GM19455 (cell line): ENCODE measurements around the gene EML6.
"Not testable (repeated sequence)": the region's sequence is repeated elsewhere in the genome, so short reads cannot be mapped to it uniquely, and the experiment has no call there.

ENCODE experiments used
- ATAC-seq: cut with Tn5 transposase; IDR thresholded peaks from one replicate; pipeline ENCODE4 v1.9.1; 2021; ENCODE audit not compliant: unreplicated experiment

Gene EML6

DNA sequence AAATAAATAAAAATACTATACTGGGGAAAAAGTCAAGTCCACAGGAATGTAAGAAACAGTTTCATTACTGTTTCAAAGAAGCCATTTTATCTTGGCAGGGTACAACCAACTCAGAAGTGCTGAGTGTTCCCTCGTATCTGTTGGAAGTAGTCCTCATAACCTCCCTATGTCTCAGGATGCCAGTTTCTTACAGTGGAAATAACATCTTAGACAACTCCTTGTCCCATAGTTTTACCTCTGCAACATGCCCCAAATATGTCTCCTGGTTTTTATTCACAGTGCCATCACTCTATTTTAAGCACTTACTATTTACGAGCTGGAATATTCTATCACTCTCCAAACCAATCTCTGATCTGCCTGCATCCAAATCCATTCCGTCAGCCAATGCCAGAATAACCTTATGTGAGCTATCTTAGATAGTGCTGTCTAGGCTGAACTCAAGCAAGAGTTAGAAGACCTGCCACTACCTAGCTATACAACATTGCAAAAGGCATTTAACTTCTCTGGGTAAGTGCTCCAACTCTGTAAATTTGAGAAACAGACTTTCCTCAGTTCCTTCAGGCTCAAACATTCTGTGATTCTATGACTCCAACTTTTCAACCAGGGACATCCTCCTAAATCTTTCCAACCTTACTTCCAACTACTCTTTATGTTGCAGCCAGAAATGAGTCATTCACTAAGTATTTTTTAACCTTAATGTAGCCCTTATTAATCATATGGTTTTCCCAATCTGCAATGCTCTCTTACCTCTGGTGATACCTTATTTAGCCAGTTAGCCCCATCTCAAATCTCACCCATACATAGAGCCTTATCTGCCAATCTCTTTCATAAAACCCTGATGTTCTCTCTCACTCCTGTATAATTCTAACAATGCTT is 260.1 kb downstream of the EML6 start:
- no peak for ATAC-seq

DNA sequence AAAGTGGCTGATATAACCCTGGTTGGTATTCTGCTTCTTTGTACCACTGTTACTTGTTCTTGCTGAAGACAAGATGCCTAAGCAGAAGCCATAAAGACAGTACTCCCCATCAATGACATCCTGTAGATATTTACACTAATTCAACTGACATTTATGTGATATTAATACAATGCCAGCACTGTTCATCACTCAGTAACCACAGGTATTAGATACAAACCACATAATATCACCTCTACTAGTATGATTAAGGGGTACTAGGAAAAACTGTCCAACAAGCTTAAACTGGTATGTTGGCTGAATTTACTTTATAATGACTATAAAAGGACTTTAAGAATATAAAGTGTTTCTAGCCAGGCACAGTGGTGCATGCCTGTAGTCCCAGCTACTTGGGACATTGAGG is 261.0 kb downstream of the EML6 start:
- ATAC-seq, result no peak

DNA sequence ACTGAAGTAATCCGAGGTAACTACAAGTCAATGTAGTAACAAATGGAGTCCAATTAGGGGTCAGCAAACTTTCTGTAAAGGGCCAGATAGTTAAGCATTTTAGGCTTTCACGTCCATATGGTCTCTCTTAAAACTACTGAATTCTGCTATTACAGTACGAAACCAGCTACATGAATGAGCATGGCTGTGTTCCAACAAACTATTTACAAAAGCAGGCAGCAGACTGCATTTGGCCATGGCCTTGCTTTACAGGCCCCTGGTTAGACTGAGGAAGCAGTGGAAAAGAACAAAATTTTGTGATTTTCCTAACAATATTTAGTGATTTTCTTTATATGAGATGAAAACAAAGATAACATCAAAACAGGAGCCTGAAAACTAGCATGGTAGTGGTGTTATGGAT is 262.8 kb downstream of the EML6 start:
- no peak for ATAC-seq

DNA sequence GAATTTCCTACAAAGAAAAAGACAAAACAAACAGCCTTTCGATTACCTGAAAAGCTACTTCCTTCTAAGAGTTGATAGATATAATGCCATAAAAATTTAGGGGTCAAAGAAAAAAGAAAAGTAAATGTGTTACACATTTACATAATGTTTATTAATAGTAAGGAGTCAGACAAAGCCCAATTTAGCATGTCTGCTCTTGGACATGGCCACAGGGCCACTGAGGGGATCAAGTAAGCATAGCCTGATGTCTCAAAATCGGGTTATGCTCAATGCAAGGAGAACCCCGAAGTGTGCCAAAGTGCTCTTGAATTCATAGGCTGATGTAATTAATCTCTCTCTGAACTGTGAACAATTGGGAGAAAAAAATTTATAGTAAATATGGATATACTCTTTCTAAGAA is 265.1 kb downstream of the EML6 start:
- ATAC-seq, result no peak

DNA sequence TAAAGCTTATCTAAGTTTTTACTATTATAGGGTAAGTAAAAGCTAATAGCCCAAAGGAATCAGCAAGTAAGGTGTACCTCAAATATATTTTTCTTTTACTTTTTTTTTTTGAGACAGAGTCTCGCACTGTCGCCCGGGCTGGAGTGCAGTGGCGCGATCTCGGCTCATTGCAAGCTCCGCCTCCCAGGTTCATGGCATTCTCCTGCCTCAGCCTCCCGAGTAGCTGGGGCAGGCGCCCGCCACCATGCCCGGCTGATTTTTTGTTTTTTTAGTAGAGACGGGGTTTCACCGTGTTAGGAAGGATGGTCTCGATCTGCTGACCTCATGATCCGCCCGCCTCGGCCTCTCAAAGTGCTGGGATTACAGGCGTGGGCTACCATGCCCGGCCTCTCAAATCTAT is 267.2 kb downstream of the EML6 start:
- ATAC-seq, result not testable (repeated sequence)

DNA sequence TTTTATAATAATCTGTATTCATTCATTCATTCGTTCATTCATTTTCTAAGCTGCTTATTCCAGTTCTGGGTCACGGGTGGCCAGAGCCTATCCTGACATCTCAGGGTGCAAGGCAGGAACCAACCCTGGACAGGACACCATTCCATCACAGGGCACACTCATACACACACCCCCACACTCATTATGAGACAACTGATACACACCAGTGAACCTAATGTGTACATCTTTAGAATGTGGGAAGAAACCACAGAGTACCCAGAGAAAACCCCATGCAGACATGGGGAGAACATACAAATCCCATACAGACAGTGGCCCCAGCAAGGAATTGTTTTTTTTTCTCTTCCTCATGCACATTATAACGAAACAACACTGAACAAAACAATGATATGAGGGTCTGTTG is 272.1 kb downstream of the EML6 start:
- no peak for ATAC-seq

DNA sequence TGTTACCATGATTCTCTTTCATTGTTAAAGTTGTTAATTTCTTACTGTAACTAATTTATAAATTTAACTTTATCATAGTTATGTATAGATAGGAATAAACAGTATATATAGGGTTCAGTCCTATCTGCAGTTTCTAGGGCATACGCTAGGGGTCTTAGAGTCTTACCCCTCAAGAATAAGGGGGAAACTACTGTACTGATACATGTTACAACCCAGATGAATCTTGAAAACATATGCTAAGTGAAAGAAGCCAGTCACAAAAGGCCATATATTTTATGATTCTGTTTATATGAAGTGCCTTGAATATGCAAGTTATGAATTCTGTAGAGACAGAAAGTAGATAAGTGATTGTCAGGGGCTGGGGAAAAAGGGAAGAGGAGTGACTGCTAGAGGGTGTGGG is 274.4 kb downstream of the EML6 start:
- ATAC-seq, result no peak

DNA sequence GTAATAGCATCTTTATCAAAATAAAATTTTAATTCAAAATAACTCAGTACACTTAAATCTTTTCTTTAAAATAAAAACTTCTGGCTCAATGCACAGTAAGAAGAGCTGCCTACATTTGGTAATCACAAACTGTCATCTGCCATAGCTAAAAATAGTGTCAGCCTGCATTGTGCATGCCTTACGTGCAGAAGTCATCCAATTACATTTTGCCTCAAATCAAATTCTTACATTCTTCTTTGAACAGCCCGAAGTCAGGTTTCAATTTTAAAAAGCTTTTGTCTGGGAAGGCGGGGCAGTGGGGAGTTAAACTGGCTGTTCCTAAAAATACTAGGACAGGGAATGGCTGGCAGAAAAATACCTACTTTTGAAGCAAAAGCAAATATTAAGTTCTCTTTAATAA is 275.7 kb downstream of the EML6 start:
- ATAC-seq, result no peak

DNA sequence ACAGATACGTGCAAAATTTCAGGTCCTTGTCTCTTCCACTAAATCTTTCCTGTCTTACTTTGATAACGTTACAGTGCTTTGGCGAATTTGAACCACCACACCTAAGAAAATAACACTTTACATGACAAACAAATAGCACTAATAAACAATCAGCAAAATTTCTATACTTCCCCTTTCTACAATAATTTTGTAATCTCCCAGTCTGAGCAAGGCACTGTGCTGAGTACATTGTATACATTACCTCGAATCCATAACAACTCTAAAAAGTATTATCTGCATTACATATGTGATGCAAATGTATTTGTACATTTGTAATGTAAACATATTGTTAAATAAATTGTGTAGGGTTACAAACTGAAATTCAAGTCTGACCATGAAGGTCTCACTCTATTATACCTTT is 276.9 kb downstream of the EML6 start:
- no peak for ATAC-seq

DNA sequence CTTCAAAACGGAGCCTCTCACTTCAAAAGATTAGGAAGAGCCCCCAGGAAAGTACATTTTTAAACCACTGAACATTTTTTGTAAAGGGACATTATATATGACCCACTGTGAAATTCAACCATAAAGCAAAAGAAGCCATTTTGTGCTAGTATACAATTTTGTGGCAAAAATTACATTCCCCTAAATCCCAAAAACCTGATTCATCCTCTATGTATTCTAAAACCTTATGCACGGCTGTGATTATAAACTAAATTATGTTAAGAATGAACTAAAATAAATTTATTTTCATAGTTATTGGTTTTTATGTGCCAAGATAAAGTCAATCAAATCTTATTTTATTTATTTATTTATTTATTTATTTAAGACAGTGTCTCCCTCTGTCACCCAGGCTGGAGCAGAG is 278.3 kb downstream of the EML6 start:
- ATAC-seq, result no peak

DNA sequence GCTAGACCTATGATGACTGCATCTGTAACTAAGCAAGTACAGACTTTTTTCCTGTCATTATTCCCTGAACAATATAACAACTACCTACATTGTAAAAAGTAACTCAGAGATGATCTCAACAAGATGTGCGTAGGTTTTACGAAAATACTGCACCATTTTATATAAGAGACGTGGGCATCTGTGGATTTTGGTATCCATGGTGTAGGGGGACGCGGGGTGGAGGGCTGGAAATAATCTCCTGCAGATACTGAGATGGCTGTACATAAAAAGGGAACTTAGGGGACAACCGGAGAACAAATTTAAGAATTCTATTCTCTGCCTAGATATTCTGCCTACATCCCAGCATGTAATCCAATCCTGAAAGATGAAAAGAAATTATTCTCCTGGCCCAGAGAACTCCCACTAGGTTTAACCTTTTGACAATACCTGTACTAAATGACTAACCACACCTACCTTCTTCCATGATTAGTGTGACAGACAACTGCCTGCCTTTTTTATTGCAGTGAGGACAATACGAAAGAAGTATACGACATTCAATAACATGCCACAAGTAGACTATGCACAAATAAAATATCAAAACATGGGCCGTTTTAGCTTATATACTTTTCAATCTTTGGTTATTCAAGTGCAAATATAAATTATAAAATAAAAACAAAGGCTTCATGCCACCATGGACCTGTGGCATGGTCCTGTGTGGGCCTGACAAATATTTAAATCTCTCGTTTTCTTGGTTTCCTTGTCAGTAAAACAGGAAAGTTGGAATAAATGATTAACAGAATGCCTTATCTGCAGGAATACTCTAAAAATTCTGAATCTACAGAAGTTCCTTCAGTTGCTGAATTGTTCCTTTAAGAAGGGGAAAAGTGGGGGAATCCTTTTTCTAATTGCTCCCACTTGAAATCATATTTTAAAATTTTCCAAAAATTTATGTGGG is 280.5 kb downstream of the EML6 start:
- ATAC-seq, result no peak

DNA sequence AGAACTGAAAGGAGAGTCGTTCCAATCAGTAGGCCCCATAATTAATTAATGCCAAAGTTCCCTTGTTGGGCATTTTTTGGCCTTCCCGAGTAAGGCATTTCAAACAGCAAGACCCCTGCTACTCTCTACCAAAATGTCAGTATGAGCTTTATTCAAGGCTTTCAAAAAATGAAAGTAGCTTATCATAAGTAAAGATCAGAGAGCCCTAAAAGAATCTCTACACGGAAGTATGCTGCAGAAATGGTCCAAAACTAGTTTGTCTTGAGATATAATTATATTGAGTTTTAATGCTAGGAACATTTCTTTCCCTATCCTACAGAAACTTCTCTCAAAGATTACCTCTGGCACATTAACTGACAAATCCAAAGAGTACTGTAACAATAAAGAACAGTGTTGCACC is 282.8 kb downstream of the EML6 start:
- ATAC-seq, result no peak

DNA sequence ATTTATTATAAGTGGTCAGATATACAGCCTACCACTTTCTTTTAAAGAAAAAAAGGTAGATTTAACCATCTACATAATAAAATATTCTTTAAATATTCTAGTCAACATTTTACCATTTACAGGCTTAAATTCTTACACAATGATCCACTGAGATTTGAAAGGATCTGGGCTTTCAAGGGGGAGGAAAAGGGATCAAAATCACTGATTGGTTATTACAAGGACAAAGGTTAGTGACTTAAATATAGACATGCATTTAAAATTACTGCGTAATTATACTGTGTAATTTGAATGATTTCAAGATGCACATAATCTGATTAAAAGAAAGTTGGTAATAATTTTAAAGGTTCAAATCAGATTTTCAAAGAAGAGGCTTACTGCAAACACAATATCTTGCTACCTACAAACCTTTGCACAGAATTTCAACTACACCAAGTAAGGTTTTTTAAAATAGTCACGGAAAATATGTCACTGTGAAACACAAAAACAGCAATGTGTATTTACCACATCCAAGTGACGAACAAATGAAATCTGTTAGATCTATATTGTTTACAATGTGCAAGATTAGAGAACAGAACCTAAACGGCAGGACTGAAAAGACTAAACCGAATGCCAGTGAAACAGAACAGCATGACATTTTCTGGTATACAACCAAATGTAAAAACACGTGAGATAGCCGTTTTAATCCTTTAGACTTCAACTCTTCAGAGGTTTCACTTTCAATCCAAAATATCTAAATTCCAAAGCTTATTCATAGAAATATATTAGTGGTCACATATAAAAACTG is 286.0 kb downstream of the EML6 start:
- peak; percentile 32 for ATAC-seq

DNA sequence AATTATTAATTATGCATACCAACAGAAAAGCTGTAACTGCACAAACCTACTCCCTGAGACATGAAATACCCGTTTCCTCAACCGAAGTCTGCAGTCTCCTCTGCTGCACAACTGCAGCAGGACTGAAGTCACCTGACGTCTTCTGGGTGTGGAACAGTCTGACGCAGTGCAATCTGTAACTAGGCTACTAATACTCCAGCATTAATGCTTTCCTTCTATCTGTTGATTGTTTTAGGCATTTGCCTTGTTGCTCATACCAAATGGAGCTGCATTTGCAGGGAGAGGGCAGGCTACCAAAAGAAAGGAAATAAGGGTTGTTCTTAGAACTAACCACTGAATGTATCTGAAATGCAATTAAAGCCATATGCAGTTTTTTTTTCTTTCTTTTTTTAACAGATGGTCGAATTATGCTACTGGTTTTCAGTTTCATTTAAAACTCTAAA is 286.7 kb downstream of the EML6 start:
- ATAC-seq, result peak; percentile 82

DNA sequence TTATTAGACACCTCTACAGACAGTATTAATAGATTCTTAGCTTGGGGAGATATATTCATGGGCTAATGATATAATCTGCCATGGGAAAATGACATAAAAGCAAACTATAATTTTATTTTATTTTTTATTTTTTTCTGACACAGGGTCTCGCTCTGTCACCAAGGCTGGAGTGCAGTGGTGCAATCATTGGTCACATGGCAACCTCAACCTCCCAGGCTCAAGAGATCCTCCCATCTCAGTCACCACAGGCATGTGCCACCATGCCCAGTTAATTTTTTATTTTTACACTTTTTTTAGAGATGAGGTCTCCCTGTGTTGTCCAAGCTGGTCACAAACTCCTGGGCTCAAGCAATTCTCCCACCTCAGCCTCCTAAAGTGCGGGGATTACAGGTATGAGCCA is 287.5 kb downstream of the EML6 start:
- ATAC-seq, result no peak

DNA sequence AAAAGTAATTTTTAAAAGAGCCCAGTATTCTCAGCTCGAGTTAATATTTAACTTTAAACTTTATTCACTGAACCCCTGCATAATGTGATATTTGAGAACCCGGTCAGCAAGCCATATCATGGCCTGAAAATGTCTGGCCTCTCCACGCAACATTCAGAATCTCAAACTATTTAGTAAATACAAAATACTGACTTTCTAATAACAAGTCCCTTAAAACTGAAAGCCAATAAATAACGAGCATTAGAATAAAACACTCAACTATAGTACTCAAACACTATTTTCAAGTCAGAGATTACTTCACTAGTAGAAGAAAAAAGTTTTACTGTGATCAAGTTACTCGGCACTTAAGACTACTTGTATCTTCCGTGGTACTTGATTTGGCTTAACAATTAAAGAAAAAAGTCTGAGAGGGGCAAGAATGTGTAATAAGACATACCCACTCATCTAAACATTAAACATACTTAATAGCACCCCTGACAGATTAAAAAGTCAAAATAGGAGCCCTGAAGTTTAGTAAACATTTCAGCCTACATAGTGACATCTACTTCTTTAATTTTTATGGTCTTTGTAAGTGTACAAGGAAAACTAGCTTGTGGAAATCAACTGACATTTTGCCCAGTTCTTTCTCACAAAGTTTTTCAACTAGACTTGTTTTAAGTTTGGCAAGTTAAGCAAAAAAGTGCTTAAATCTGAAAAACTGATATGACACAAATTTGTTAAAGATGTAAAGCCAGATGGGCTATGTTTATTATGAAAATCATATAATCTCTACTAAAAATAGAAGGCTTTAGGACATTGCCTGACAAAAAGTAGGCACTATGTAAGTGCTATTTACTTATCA is 288.6 kb downstream of the EML6 start:
- ATAC-seq, result no peak

DNA sequence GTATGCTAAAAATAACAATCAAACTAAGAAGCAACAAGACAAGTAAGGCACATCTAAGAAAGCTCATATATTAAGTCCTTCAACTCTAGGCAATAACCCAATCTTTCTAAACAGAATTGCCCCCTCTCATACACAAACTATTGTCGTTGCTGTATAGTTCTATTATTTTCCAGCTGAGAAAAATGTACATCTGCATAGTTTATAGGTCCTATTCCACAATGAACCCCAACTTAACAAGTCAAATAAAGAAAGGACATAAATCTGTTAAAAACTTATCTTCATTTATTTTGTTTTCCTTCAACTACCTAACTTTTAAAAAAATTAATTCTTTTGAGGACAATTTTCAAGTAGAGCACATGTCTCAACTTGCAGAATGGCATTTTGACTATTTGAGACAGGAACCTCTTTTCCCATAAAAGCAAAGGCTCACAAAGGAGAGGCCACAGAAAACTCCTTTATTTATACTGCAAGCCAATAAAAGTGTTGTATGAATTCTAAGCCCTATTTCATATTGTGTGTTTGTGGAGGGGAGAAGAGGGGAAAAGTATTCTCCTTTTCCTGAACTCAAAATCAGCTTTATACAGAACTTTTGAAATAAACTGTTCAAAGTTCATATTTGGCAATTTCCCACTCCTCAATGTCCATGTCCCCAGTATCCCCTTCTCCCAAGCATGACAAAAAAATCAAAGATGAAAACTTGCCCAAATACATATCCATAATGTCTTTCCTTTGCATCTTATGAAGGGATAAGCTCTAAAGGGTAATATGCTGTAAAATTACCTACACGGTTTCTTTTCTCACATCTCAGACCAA is 289.4 kb downstream of the EML6 start:
- ATAC-seq, result no peak

DNA sequence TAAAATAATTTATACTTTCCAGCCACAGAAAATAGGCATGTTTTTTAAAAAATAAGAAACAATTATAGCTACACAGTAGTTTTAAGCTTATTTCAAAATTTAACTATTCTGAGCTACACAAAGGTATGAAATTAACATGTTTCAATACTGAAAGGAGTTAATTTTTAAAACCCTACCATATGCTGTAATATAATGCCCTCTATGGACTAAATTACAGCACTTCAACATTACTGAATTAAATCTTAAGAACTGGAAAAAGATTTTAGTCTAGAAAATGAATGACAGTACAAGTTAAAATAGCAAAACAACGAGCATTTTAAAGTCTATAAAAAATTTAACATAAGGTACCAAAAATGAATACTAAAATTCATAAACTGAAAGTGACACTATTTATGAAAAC is 290.5 kb downstream of the EML6 start:
- ATAC-seq, result no peak
